SKM-1 (cell line): ENCODE measurements around the gene CDC14A.
A peak's percentile ranks its signal among the peaks of the same experiment; 100 is the strongest.
"Not testable (repeated sequence)": the region's sequence is repeated elsewhere in the genome, so short reads cannot be mapped to it uniquely, and the experiment has no call there.

Experiments used
- DNase-seq: peaks from one replicate; lab custom pipeline; 2025; ENCODE audit not compliant: unreplicated experiment; lab: John Stamatoyannopoulos, UW

CDC14A gene

DNA sequence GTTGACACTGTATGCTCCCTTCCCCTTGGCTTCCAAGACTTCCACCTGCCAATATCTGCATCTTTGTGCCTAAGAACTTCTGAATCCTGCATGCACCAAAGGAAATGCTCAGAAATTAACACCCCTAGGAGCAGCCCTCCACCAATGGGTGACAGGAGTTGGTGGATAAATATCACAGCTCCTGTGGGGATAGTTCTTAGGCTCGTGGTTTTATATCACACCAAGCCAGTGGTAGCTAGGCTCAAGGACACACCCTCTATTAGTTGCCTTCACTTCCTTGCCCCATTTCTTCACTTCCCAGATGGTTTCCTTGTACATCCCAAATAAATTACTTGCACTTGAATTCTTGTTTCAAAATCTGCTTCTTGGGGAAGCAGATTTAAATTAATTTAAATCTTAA, 16.9 kb upstream of the CDC14A start:
- DNase-seq, result no peak

DNA sequence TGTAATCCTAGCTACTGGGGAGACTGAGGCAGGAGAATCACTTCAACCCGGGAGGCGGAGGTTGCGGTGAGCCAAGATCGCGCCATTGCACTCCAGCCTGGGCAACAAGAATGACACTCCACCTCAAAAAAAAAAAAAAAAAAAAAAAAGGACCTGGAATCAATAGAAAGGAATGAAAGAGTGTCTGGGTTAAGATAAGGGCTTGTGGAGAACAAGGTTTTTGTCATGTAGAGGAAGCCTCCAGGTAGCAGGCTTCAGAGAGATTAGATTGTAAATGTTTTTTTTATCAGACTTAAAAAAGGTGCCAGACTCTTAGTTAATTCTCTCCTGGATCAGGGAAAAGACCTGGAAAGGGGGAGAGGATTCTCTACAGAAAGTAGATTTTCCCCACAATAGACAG, 14.4 kb upstream of the CDC14A start:
- DNase-seq, result not testable (repeated sequence)

DNA sequence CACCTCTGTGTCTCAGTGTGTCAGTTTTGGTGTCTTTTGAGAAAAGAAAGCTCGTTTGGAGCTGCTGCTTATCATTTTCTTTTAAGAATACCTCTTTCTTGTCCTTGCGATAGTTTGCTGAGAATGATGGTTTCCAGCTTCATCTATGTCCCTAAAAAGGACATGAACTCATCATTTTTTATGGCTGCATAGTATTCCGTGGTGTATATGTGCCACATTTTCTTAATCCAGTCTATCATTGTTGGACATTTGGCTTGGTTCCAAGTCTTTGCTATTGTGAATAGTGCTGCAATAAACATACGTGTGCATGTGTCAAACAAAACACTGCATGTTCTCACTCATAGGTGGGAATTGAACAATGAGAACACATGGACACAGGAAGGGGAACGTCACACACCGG, 12.6 kb upstream of the CDC14A start:
- DNase-seq, result not testable (repeated sequence)

DNA sequence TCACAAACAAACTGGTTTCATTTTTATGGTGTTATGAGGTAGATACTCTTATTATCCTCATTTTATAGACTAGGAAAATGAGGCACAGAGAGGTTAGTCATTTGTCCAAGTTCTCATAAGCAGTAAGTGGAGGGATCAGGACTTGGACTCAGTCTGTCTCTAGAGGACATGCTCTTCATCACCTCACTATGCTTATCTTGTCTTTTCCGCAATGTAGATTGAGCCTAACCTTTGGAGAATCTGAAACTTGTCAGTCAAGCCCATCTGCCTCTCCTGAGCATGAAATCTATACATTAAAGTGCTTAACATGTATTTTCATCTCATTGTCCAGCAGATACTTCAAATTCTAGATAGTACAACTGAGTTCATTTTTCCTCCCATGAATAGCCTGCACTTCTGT, 11.8 kb upstream of the CDC14A start:
- no peak for DNase-seq

DNA sequence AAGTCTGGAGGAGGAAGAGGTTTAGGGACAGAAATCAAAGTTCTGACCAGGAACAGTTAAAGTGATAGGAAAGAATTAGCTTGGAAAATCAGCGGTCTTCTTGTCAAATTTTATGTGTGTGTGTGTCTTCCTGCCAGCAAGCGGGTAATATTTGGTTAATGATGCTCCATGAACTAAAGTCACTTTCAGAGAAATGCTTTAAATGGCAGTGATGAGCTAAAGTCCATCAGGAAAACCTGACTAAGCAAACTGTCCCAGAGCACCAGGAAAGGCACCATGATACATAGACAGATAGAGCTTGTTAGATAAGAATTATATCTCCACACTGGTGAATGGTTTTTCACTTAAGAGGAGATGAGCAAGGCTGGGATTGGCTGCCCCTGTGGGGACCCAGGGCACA, 10.0 kb upstream of the CDC14A start:
- no peak for DNase-seq

DNA sequence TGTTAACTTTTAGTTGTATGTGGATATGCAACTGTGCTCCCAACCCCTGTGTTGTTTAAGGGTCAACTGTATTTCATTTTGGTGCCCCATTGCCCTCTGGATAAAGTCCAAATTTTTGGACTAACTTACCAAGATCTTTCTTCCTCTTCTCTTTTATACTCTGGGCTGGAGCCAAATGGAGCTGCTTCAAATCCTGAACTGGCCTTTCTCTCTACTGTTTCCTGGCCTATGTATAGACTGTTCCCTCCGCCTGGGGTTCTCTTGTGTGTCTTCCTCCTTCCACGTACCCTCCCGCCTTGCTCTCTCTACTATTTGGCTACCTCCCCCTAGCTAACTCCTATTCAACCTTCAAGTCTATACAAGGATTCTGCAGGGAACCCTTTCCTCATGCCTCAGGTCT, 8.4 kb upstream of the CDC14A start:
- DNase-seq, result no peak

DNA sequence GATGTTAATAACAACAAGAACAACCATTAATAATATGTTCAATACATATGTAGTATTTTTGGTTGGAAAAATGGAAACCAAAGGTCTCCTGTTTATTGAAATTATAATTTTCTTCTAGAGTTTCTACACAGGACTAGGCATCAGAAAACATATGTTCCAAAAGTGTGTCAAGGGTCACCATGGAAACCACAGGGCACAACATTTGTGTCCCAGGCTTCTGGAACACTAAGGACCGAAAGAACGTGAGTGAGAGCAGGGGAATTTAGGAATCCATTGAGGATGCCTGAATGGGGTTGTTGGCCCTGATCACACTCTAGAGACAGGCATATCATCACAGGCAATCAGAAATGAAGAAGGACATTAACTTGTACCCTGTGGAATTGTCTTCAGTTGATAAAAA, 7.5 kb upstream of the CDC14A start:
- no peak for DNase-seq

DNA sequence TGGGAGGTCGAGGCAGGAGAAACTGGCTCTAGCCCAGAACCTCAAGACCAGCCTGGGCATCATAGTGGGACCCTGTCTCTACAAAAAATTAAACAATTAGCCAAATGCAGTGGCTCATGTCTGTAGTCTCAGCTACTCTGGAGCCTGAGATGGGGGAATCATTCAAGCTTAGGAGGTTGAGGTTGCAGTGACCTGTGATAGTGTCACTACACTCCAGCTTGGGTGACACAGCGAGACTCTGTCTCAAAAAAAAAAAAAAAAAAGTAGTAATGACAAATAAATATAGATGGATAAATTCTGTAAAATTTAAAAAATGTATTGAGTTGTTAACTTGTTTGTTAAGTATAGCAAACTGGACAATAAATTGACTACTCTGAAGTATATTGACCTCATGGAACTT, 5.9 kb upstream of the CDC14A start:
- DNase-seq, result no peak

DNA sequence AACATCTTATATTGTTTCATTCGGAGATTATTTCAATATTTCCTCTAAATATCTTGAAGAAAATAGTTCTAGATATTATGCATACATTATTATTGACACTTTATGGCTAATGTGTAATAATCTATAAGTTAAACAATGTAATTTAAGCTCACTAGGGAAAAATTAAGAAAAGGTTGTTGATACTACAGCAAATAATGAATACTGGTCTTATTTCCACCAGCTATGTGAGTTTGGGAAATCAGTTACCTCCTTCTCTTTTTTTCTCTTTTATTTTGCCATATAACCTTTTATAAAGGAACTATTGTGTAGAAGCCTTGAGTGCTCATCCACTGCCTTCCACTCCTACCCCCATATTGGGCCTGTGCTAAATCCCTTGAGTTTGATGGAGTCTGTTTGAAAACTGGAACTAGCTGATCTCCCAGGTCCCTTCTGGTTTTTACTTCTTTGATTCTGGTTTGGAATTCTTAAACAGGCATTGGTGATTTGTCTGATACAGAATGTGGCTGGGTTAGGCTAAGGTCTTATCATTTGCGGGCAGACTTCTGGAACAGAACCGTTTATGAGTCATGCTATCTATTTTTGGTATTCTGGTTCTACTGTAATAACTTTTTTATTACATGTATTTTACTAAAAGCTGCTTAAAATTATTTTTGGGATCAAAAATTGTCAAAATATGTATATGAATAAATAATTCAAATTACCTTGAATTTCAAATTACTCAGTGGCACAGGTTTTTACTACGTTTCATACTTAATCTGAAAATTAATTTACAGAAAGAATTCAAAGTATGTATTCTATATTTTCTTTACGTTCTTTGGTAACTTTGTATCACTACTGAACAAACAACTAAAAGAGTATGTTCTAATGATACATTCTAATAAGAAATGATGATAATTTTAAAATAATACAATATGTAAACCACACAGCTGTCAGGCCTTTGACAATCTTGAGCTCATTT, 5.0 kb upstream of the CDC14A start:
- DNase-seq, result no peak

DNA sequence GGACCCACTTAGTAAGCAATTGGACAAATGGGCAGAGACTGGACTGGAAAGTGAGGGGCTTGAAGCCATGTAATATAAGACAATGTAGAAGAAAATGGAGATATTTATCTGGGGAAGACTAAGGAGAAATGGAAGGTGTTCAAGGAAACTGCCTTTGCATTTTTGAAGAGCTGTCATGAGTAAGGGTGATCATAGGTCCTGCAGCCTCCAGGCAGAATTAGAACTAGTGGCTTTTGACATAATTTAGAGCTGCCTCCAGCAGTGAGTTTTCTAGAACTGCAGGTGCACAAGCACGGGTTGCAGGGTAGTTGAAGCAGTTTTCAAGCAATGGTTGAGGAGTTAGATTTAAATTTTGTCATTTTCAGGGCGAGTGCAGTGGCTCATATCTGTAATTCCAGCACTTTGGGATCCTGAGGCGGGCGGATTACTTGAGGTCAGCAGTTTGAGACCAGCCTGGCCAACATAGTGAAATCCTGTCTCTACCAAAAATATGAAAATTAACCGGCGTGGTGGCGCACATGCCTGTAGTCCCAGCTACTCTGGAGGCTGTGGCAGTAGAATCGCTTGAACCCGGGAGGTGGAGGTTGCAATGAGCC, 3.7 kb upstream of the CDC14A start:
- DNase-seq, result no peak

DNA sequence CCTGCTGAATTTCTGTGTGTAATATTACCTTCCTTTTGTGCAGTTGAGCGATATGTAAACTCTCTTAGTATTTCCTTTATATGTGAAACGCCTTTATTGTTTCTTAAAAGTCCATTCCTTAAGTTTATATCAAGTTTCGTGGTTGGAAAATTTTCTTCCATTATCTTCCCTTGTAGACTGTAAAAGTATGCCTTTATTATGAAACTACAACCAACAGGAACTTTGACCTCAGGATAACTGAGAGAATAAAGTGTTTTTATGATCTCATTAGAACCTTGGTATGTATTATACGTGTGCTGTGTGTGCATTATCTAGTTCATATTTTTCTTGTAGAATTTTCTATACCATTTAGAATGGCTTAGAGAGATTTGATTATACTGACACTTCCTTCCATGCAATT, 3.1 kb upstream of the CDC14A start:
- no peak for DNase-seq

DNA sequence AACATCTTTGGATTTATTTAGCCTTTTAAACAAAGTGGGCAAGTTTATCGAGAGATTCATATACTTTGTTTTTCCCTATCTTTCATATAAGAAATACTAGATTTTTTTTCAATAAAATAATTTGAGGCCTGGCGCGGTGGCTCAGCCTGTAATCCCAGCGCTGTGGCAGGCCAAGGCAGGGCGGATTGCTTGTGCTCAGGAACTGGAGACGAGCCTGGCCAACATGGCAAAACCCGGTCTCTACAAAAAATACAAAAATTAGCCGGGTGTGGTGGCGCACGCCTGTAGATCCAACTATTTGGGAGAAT, 1.6 kb upstream of the CDC14A start:
- no peak for DNase-seq

DNA sequence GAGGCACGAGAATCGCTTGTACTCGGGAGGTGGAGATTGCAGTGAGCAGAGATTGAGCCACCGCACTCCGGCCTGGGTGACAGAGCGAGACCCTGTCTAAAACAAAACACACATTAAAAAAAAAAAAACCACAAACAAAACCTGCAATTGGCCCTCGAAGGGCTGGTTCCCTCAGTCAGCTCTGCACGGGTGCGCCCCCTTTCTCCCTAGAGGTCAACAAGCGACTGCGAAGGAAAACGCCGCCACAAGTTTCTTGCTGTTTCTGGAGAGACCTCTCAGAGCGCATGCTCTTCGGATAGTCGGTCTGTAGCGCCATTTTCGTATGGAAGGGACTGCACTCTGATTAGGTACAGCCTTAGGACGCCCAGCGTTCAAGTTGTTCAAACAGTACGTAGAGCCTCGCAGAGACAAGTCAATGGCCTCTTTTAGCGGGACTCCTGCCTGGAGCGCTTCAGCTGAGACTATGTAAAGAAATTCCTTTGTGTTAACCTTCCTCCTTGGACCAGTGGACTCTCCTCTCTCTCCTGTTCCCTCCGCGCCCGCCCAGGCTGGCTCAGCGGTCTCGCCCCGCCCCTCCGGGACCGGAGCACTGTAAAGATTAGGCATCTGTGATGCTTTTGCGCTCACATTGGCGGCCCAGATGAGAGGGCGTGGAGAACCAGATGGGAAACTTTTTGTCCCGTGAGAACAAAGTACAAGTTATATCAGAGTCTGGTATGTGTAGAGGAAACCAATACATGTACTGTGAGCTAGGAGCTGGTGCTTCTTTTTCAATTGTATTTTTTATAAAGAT, 1.0 kb upstream of the CDC14A start:
- peak; percentile 89 for DNase-seq

DNA sequence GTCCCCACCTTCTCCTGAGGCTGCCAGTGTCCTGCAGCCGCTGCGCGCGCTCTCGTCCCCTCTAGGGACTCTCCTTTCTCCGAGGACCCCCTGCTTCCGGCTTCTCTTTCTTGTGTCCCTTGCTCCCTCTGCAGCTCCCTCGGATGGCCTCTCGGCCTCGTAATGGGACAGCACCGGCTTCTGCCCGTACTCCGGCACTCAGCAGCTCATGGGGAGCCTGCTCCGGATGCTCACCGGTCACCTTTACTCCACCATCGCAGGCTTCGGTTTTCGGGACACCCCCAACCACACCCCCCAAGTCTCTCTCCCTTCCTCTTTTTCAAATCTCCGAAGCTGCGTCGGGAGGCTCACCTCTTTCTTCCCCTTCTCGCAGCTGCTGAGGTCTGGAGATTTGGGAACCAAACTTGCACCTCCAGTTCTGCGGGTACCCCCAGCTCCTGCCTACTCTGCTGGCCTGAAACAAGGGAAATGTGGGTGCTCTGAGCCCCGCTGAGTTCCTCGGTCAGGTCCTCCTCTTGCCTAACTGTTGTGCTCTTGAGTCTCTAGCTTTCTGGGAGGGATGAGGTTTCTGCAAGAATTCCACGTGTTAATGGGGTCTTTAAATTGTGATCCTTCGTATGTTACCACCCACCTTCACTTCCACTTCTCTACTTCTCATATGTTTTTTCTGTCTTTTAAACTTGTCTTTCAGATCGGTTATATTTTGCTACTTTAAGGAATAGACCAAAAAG, 930 bp downstream of the CDC14A start:
- DNase-seq, result peak; percentile 42

DNA sequence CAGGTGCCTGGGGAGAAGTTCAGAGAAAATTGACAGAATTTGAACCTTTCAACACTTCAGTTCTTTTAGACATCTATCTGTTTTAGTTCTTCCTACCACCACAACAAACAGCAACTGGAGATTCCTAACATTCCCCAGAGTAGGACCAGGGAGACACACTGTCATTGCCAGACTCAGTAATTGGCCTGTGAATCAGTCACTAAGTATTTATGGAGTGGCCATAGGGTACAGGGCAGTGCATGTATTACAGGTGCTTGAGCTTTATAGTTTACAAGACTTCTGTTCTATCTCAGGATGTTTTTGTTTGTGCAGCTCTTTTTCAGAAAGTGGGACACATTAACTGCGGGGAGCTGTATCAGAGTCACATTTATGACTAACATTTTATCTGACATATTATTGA, 1.7 kb downstream of the CDC14A start:
- no peak for DNase-seq

DNA sequence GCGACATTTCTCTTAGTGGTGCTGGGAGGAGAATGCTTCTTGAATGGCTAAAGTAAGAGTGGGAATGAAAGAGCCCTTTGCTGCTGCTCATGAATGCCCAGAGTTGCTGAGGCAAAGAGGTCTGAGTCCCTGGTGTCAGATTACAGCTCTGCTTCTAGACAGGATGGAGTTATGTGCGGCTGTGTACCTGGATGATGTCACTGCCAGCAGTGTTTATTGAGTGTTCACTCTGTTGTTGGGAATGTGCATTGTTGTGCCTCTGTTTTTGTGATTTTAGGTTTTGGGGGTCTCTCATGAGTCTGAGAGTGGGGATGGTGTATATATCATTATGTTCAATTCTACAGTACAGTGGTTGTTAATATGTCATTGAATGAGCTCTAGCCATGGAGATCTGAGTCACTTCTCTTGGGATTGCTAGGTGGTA, 2.7 kb downstream of the CDC14A start:
- DNase-seq, result no peak

DNA sequence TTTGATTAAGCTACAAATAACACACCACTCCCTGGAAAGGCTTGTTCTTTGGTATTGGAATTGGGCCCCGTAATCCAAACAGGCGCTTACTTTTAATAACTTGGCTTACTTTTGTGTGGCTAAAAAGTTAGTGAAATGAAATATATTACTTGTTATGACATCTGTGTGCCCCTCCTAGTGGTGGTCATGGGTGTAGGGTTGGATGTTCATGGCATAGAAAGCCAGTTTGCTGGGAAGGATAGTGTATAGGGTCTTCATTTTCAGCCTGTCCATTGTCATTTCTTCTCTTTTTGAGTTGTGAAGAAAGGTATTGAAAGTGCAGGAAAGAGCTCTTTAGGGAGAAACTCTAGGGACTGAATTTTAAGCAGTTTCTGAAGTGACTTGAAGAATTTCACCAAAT, 5.9 kb downstream of the CDC14A start:
- DNase-seq, result no peak

DNA sequence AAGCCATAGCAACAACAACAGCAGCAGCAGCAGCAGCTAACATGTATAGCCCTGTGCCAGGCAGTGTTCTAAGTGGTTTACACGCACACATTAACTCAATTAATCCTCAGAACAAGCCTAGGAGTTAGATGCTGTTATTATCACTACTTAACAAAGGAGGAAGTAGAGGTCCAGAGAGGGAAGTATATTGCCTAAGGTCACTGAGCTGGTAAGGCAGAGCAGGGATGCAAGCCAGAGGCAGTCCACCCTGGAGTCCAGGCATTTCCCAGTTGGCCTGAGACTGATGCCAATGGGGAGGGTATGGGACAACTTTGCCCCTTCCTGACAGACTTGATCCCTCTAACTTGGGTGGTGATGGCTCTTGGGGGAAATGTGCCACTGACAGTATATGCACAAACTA, 6.8 kb downstream of the CDC14A start:
- peak; percentile 48 for DNase-seq

DNA sequence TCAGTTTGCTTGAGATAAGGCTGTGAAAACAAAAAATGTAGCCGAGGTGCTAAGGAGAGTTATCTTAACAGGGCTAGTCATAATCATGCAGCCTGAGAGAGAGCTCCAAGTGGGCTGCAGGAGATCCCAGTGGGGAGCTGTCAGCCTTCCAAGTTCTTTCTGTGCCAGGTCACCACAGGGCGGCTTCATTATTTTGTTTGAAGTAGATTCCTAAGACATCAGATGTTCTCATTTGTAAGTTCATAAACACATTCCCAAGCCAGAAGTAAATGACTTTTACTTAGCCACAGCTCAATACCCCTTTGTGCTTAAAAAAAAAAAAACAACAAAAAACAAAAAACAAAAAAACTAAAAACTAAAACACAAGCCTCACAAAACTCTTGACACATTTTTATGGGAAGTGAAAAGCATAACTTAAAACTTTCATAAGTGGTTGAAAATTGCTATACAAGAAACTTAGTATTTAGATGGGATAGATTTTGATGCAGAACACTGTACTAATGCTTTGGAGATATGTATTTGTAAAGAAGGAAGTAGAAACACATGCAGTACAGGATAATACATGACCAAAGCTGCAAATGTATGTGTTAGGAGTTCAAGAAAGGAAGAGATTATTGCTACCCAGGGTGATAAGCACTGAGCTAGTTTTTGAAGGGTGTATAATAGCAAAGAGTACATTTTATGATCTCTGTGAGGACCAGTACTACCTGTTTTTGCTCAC, 8.6 kb downstream of the CDC14A start:
- DNase-seq, result no peak

DNA sequence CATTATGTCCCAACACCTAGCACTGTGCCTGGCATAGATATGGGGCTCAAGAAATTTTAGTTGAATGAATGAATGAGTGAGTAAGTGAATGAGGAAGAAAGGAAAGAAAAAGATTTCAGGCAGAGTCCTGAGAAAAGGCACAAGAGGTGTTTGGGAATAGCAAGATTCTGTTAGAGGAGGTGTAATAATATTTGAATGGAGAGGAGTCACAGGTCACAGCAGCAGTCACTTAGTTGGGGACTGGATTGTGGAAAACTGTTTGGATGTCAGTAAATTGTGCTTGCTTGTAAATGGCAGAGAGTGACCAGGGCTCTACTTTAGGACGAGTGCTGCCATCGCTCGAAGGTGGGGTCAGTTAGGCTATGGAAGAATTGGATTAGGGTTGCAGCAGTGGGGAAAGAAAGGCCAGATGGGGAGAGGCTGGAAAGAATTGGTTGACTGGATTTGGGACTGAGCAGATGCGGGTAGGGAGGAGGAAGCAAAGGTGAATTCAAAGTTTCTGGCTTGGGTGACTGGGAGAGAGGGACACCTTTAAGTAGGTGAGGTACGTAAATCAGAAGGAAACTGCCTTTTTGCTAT, 9.3 kb downstream of the CDC14A start:
- DNase-seq, result no peak
